HG02852 (cell line): ENCODE results near the gene CDPF1.
"Not testable (repeated sequence)": the region's sequence is repeated elsewhere in the genome, so short reads cannot be mapped to it uniquely, and the experiment has no call there.

Experiments
- ATAC-seq: cut with Tn5 transposase; IDR thresholded peaks from one replicate; pipeline ENCODE4 v1.9.1; 2021; ENCODE audit warnings: mild to moderate bottlenecking, moderate library complexity; ENCODE audit not compliant: unreplicated experiment

CDPF1 gene

GRCh38 chr22:46281866-46282678, 32.0 kb upstream of the CDPF1 start:
- no peak for ATAC-seq

GRCh38 chr22:46280999-46281623, 31.0 kb upstream of the CDPF1 start:
- no peak for ATAC-seq

- no peak for ATAC-seq
Observed at GRCh38 chr22:46280063-46280817, 30.1 kb upstream of the CDPF1 start.

- no peak for ATAC-seq
Observed at GRCh38 chr22:46278656-46279645, 28.9 kb upstream of the CDPF1 start.

GRCh38 chr22:46276563-46276962, 26.5 kb upstream of the CDPF1 start:
- no peak for ATAC-seq

- ATAC-seq = no peak
Observed at GRCh38 chr22:46275455-46276122, 25.5 kb upstream of the CDPF1 start.

GRCh38 chr22:46274381-46274780, 24.3 kb upstream of the CDPF1 start:
- ATAC-seq = no peak

GRCh38 chr22:46273432-46274148, 23.5 kb upstream of the CDPF1 start:
- ATAC-seq = no peak

GRCh38 chr22:46272762-46273431, 22.8 kb upstream of the CDPF1 start:
- no peak for ATAC-seq

GRCh38 chr22:46272196-46272595, 22.1 kb upstream of the CDPF1 start:
- ATAC-seq = no peak

- no peak for ATAC-seq
Observed at GRCh38 chr22:46269564-46269963, 19.5 kb upstream of the CDPF1 start.

GRCh38 chr22:46267431-46268279, 17.6 kb upstream of the CDPF1 start, which contains the start of gene TTC38:
Gene TTC38 (plus strand): TSS chr22:46268008. CDS start chr22:46268040, 32 bp downstream.
- no peak for ATAC-seq

GRCh38 chr22:46265627-46266026, 15.5 kb upstream of the CDPF1 start:
- not testable (repeated sequence) for ATAC-seq

GRCh38 chr22:46264520-46264919, 14.4 kb upstream of the CDPF1 start:
- ATAC-seq = not testable (repeated sequence)

GRCh38 chr22:46263216-46263590, 13.1 kb upstream of the CDPF1 start, which contains the start of gene PKDREJ:
Gene PKDREJ (minus strand): TSS chr22:46263343. CDS start chr22:46263322, 21 bp downstream.
- ATAC-seq = no peak

- ATAC-seq = no peak
Observed at GRCh38 chr22:46262449-46263215, 12.5 kb upstream of the CDPF1 start.

GRCh38 chr22:46260038-46260437, 9.9 kb upstream of the CDPF1 start:
- no peak for ATAC-seq
